Neural cell (in vitro differentiated cells): ENCODE results near the gene SLC29A3. TPM values are rescaled to one million over a fixed set of nuclear protein-coding genes. Genes with fewer than 3 reads are reported as not detected.
"Not testable (repeated sequence)": the region's sequence is repeated elsewhere in the genome, so short reads cannot be mapped to it uniquely, and the experiment has no call there.

Source experiments
- H2AFZ ChIP-seq: fragments of 200-600, 300-800 bp; sonication (generic), shearing (Covaris generic); 2 replicates; pipeline ENCODE4 v1.6.0; 2014; ENCODE audit warnings: low read depth, mild to moderate bottlenecking, antibody characterized with exemption, low read length, moderate library complexity
- H3F3A ChIP-seq: fragments of 200-600 bp; shearing (Covaris generic); 2 replicates; pipeline ENCODE4 v1.6.1; 2016; ENCODE audit warnings: mild to moderate bottlenecking, moderate library complexity, mixed read lengths, antibody characterized with exemption, low read length; ENCODE audit not compliant: insufficient read depth, poor library complexity, severe bottlenecking
- H3K27ac ChIP-seq: fragments of 200-600, 300-800 bp; sonication (generic), shearing (Covaris generic); 2 replicates; pipeline ENCODE4 v1.5.1; 2014; ENCODE audit warnings: mild to moderate bottlenecking, low read length, moderate library complexity
- H3K27me3 ChIP-seq: fragments of 300-800, 200-600 bp; sonication (generic), shearing (Covaris generic); 2 replicates; pipeline ENCODE4 v1.6.0; 2014; ENCODE audit warnings: mild to moderate bottlenecking, low read depth, low read length, moderate library complexity; ENCODE audit not compliant: insufficient read depth
- H3K36me3 ChIP-seq: fragments of 300-800, 200-600 bp; sonication (generic), shearing (Covaris generic); 2 replicates; pipeline ENCODE4 v1.5.1; 2014; ENCODE audit warnings: mild to moderate bottlenecking, antibody characterized with exemption, low read length, moderate library complexity; ENCODE audit not compliant: insufficient read depth
- H3K4me2 ChIP-seq: fragments of 300-800, 200-600 bp; sonication (generic), shearing (Covaris generic); 2 replicates; pipeline ENCODE4 v1.6.0; 2014; ENCODE audit warnings: mild to moderate bottlenecking, low read length
- H3K4me3 ChIP-seq: fragments of 300-800, 200-600 bp; sonication (generic), shearing (Covaris generic); 2 replicates; pipeline ENCODE4 v1.5.1; 2014; ENCODE audit warnings: mild to moderate bottlenecking, low read length, moderate library complexity
- H3K79me2 ChIP-seq: fragments of 200-600 bp; shearing (Covaris generic); replicated peaks from 2 replicates; pipeline ENCODE4 v1.6.0; 2014; ENCODE audit warnings: mild to moderate bottlenecking, low read length, moderate library complexity; ENCODE audit not compliant: insufficient read depth
- H3K9ac ChIP-seq: fragments of 300-800, 200-600 bp; sonication (generic), shearing (Covaris generic); 2 replicates; pipeline ENCODE4 v1.6.1; 2016; ENCODE audit warnings: mild to moderate bottlenecking, low read length, mixed read lengths
- H3K9me2 ChIP-seq: fragments of 200-600 bp; shearing (Covaris generic); 2 replicates; pipeline ENCODE4 v1.6.1; 2016; ENCODE audit warnings: mild to moderate bottlenecking, low read length, mixed read lengths; ENCODE audit not compliant: insufficient read depth
- H3K9me3 ChIP-seq: fragments of 200-600, 300-800 bp; sonication (generic), shearing (Covaris generic); 2 replicates; pipeline ENCODE4 v1.6.1; 2016; ENCODE audit warnings: mild to moderate bottlenecking, mixed run types, low read length, moderate library complexity, mixed read lengths
- H4K20me1 ChIP-seq: fragments of 200-600 bp; shearing (Covaris generic); 2 replicates; pipeline ENCODE4 v1.6.1; 2016; ENCODE audit warnings: mild to moderate bottlenecking, mixed run types; ENCODE audit not compliant: insufficient read depth
- EP300 ChIP-seq: fragments of 450-650 bp; conservative IDR thresholded peaks from 2 replicates; pipeline ENCODE4 v1.6.1; 2014; ENCODE audit warnings: antibody characterized with exemption, mild to moderate bottlenecking, moderate library complexity; ENCODE audit not compliant: poor library complexity, severe bottlenecking
- EZH2 ChIP-seq: fragments of 200-600, 300-800 bp; shearing (Covaris generic), sonication (generic); IDR thresholded peaks from 2 replicates; pipeline ENCODE4 v1.6.1; 2014; ENCODE audit warnings: antibody characterized with exemption, low read length, borderline replicate concordance, mild to moderate bottlenecking; ENCODE audit not compliant: insufficient read depth, poor library complexity, severe bottlenecking
- MXI1 ChIP-seq: fragments of 450-650 bp; conservative IDR thresholded peaks from 2 replicates; pipeline ENCODE4 v1.6.1; 2014; ENCODE audit warnings: antibody characterized with exemption, mild to moderate bottlenecking; ENCODE audit not compliant: poor library complexity, severe bottlenecking
- POLR2AphosphoS5 ChIP-seq: IDR thresholded peaks from 2 replicates; pipeline ENCODE4 v1.6.1; 2012
- RAD21 ChIP-seq: fragments of 450-650 bp; conservative IDR thresholded peaks from 2 replicates; pipeline ENCODE4 v1.6.1; 2014; ENCODE audit warnings: antibody characterized with exemption, mild to moderate bottlenecking, moderate library complexity
- SMC3 ChIP-seq: fragments of 450-650 bp; conservative IDR thresholded peaks from 2 replicates; pipeline ENCODE4 v1.6.1; 2014; ENCODE audit warnings: antibody characterized with exemption, mild to moderate bottlenecking, moderate library complexity; ENCODE audit not compliant: poor library complexity
- TAF1 ChIP-seq: IDR thresholded peaks from 2 replicates; pipeline ENCODE4 v1.6.1; 2012; ENCODE audit warnings: low read depth
- polyA plus RNA-seq: library from polyadenylated mRNA; depleted of rRNA; stranded (reverse); fragments of >200 nt; gene quantifications from 2 replicates; pipeline ENCODE4 v1.2.3, GENCODE V29; 2014
- TF ChIP-seq, protein P1 (sequence below): IDR thresholded peaks from 2 replicates; pipeline ENCODE4 v1.6.1; 2012; ENCODE audit warnings: borderline replicate concordance
- TF ChIP-seq, protein P2 (sequence below): fragments of 450-650 bp; IDR thresholded peaks from 2 replicates; pipeline ENCODE4 v1.5.1; 2014; ENCODE audit warnings: antibody characterized with exemption, mild to moderate bottlenecking, moderate library complexity; ENCODE audit not compliant: poor library complexity, severe bottlenecking

Gene SLC29A3
- polyA plus RNA-seq, 1 donor from 2014 or later: 2.3 TPM

DNA sequence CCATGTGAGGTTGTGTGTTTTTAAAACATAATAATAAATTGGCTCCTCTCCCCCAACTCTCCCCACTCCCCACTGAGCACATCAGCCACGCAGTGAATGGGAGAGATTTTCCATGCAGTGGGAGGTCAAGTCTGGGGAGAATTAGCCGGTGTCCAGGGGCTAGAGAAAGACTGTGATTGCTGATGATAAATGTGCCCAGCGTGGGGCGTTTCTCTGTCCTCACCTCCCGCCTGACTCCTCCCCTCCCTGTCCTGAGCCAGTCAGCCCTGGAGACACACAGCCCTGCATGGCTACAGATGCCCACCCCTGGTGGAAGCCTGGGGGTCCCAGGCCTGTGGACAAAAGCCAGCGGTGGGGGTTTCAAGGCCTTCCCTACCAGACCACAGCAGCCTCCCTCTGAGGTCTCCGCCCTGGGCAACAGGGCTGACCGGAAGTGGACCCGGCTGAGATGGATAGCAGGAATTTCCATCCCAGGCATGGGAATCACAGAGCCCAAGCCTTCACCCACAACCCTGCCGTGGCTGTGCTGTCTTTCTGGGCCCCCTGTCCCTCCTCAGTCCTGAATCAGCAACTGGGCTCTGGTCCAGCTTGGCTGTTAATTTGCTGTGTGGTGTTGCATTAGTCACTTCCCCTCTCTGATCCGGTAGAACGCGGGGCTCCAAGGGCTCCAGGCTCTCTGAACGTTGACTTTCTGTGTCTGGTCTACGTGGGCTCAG lies 46.8 kb upstream of the SLC29A3 start:
- no peak overlapping the region for H3K4me3 ChIP-seq
- no peak overlapping the region for H3K9ac ChIP-seq
- no peak overlapping the region for H2AFZ ChIP-seq
- TF ChIP-seq POLR2AphosphoS5 (no peak), MXI1 (no peak), RAD21 (no peak), TAF1 (no peak), EZH2 (no peak), SMC3 (no peak), EP300 (no peak)
- TF ChIP-seq, protein P1, sequence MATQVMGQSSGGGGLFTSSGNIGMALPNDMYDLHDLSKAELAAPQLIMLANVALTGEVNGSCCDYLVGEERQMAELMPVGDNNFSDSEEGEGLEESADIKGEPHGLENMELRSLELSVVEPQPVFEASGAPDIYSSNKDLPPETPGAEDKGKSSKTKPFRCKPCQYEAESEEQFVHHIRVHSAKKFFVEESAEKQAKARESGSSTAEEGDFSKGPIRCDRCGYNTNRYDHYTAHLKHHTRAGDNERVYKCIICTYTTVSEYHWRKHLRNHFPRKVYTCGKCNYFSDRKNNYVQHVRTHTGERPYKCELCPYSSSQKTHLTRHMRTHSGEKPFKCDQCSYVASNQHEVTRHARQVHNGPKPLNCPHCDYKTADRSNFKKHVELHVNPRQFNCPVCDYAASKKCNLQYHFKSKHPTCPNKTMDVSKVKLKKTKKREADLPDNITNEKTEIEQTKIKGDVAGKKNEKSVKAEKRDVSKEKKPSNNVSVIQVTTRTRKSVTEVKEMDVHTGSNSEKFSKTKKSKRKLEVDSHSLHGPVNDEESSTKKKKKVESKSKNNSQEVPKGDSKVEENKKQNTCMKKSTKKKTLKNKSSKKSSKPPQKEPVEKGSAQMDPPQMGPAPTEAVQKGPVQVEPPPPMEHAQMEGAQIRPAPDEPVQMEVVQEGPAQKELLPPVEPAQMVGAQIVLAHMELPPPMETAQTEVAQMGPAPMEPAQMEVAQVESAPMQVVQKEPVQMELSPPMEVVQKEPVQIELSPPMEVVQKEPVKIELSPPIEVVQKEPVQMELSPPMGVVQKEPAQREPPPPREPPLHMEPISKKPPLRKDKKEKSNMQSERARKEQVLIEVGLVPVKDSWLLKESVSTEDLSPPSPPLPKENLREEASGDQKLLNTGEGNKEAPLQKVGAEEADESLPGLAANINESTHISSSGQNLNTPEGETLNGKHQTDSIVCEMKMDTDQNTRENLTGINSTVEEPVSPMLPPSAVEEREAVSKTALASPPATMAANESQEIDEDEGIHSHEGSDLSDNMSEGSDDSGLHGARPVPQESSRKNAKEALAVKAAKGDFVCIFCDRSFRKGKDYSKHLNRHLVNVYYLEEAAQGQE: no peak
- TF ChIP-seq, protein P2, sequence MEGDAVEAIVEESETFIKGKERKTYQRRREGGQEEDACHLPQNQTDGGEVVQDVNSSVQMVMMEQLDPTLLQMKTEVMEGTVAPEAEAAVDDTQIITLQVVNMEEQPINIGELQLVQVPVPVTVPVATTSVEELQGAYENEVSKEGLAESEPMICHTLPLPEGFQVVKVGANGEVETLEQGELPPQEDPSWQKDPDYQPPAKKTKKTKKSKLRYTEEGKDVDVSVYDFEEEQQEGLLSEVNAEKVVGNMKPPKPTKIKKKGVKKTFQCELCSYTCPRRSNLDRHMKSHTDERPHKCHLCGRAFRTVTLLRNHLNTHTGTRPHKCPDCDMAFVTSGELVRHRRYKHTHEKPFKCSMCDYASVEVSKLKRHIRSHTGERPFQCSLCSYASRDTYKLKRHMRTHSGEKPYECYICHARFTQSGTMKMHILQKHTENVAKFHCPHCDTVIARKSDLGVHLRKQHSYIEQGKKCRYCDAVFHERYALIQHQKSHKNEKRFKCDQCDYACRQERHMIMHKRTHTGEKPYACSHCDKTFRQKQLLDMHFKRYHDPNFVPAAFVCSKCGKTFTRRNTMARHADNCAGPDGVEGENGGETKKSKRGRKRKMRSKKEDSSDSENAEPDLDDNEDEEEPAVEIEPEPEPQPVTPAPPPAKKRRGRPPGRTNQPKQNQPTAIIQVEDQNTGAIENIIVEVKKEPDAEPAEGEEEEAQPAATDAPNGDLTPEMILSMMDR: no peak
- H3K4me2 ChIP-seq: no peak overlapping the region
- no peaks in the 10 kb centered on the region for H3K79me2 ChIP-seq
- H3K27ac ChIP-seq: no peak overlapping the region
- H3K36me3 ChIP-seq: no peaks in the 10 kb centered on the region
- no peaks in the 10 kb centered on the region for H3K9me2 ChIP-seq
- H3K9me3 ChIP-seq: no peaks in the 10 kb centered on the region
- H3F3A ChIP-seq: no peaks in the 10 kb centered on the region
- no peaks in the 10 kb centered on the region for H4K20me1 ChIP-seq
- no peaks in the 10 kb centered on the region for H3K27me3 ChIP-seq

DNA sequence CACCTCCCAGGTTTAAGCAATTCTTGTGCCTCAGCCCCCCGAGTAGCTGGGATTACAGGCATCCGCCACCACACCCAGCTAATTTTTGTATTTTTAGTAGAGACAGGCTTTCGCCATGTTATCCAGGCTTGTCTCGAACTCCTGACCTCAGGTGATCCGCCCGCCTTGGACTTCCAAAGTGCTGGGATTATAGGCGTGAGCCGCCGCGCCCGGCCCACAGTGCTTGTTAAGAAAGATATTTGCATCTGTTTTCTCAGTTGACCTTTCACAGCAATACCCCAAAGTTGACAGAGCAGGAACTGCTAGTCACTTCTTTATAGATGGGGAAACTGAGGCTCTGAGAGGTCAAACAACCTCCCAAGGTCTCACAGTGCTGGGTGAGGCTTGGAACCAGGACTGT lies 46.1 kb upstream of the SLC29A3 start:
- not testable (repeated sequence) for H4K20me1 ChIP-seq, H3K27ac ChIP-seq, H3K27me3 ChIP-seq, H3K9ac ChIP-seq, H3K79me2 ChIP-seq, H3K36me3 ChIP-seq, H2AFZ ChIP-seq, H3K4me3 ChIP-seq, H3K9me2 ChIP-seq, H3K4me2 ChIP-seq, H3F3A ChIP-seq, H3K9me3 ChIP-seq

DNA sequence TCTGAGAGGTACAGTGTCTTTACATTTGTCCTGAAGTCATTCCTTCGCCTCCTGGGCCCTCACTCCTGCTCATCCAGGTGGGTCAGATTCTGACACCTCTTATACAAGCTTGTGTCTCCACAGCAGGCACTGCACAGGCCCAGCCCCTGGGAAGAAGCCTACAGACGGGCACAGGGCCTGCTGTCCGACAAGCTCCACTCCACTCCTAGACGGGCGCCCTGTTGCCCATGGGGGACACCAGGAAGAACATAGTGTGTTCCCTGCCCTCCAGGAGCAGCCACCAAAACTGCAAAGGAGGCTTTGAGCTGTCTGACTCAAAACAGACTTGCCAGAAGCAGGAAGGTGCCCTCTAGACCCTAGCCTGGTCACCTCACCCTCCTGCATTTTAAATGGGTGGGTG lies 45.6 kb upstream of the SLC29A3 start:
- no peaks in the 10 kb centered on the region for H3K36me3 ChIP-seq
- TF ChIP-seq RAD21 (no peak), TAF1 (no peak), EP300 (no peak), POLR2AphosphoS5 (no peak), EZH2 (no peak), SMC3 (no peak), MXI1 (no peak)
- TF ChIP-seq, protein P1: no peak
- TF ChIP-seq, protein P2: no peak
- H3K27me3 ChIP-seq: no peaks in the 10 kb centered on the region
- H3K9ac ChIP-seq: no peak overlapping the region
- no peak overlapping the region for H3K4me2 ChIP-seq
- H3K4me3 ChIP-seq: no peak overlapping the region
- H3K9me2 ChIP-seq: no peaks in the 10 kb centered on the region
- no peaks in the 10 kb centered on the region for H3K9me3 ChIP-seq
- H2AFZ ChIP-seq: no peak overlapping the region
- no peaks in the 10 kb centered on the region for H3K79me2 ChIP-seq
- no peaks in the 10 kb centered on the region for H3F3A ChIP-seq
- H4K20me1 ChIP-seq: no peaks in the 10 kb centered on the region
- no peak overlapping the region for H3K27ac ChIP-seq
